ENCODE results near the gene TBPL1. TPM values are rescaled to one million over a fixed set of nuclear protein-coding genes. Genes with fewer than 3 reads are reported as not detected.

Gene TBPL1
- total and polyA plus RNA-seq, 2 of the 8 experiments (the other 6 are each of a cell fraction or from before 2014, with no cell fraction given): 32.5 to 67.0 TPM

- no peak for TF ChIP-seq TCF12 (IDR thresholded peaks at IDR 0.05; ENCODE audit: low read depth, low read length)
- TF ChIP-seq RBBP5 (IDR thresholded peaks at IDR 0.05; ENCODE audit: borderline replicate concordance, low read depth, low read length): no peak
- no peak for TF ChIP-seq EZH2 (IDR thresholded peaks at IDR 0.05; ENCODE audit: low read depth, low read length, severe bottlenecking)
- no peak for TF ChIP-seq HDAC2 (IDR thresholded peaks at IDR 0.05; ENCODE audit: borderline replicate concordance in 1 of 2, low read depth in 2 of 2, low read length in 2 of 2)
- TF ChIP-seq TBP (IDR thresholded peaks at IDR 0.05; ENCODE audit: low read depth, low read length): no peak
- TF ChIP-seq CHD7 (IDR thresholded peaks at IDR 0.05; ENCODE audit: insufficient replicate concordance, low read length): no peak
These were observed 1.9 kb downstream of the TBPL1 start (continued) for GRCh38 chr6:133954657-133955576.
